HUES6 (cell line): ENCODE data around the gene MAD1L1.
"Not testable (repeated sequence)": the region's sequence is repeated elsewhere in the genome, so short reads cannot be mapped to it uniquely, and the experiment has no call there.

Source experiments
- H3K27ac ChIP-seq: 2 replicates; pipeline ENCODE4 v1.7.0; 2013; ENCODE audit warnings: low read depth, mild to moderate bottlenecking, low read length, inconsistent platforms
- H3K27me3 ChIP-seq: 2 replicates; pipeline ENCODE4 v1.6.1; 2013; ENCODE audit warnings: low read length; ENCODE audit not compliant: control insufficient read depth, insufficient read depth
- H3K36me3 ChIP-seq: 2 replicates; pipeline ENCODE4 v1.6.1; 2013; ENCODE audit warnings: low read length; ENCODE audit not compliant: control insufficient read depth, insufficient read depth
- H3K4me1 ChIP-seq: 2 replicates; pipeline ENCODE4 v1.6.1; 2013; ENCODE audit warnings: low read length; ENCODE audit not compliant: control insufficient read depth, insufficient read depth
- H3K4me3 ChIP-seq: 2 replicates; pipeline ENCODE4 v1.5.1; 2013; ENCODE audit warnings: low read depth, low read length
- H3K9ac ChIP-seq: one replicate; pipeline ENCODE4 v1.6.1; 2013; ENCODE audit warnings: mild to moderate bottlenecking, low read length
- H3K9me3 ChIP-seq: 2 replicates; pipeline ENCODE4 v1.6.1; 2013; ENCODE audit warnings: low read depth, low read length; ENCODE audit not compliant: control insufficient read depth, insufficient read depth

The MAD1L1 gene

GRCh38 chr7:1978656-1979590 lies 253.8 kb downstream of the MAD1L1 start:
- Histone ChIP-seq H3K27me3 (no peaks in the 10 kb centered on the region), H3K4me3 (no peak overlapping the region), H3K4me1 (peaks cover 6% of the 10 kb centered on the region; the same call in 1 of the 2 replicates), H3K27ac (no peak overlapping the region), H3K36me3 (peaks cover 32% of the 10 kb centered on the region), H3K9me3 (peaks cover 12% of the 10 kb centered on the region), H3K9ac (no peak overlapping the region)

GRCh38 chr7:1977876-1978441 lies 254.8 kb downstream of the MAD1L1 start:
- Histone ChIP-seq H3K27ac (no peak overlapping the region), H3K9ac (no peak overlapping the region), H3K36me3 (peaks cover 32% of the 10 kb centered on the region), H3K27me3 (no peaks in the 10 kb centered on the region), H3K4me1 (peaks cover 6% of the 10 kb centered on the region; the same call in 1 of the 2 replicates), H3K9me3 (peaks cover 12% of the 10 kb centered on the region), H3K4me3 (no peak overlapping the region)

GRCh38 chr7:1977059-1977875 lies 255.5 kb downstream of the MAD1L1 start:
- H3K4me1 ChIP-seq = peaks cover 6% of the 10 kb centered on the region; the same call in 1 of the 2 replicates
- no peaks in the 10 kb centered on the region for H3K27me3 ChIP-seq
- H3K9ac ChIP-seq = no peak overlapping the region
- H3K9me3 ChIP-seq = peaks cover 12% of the 10 kb centered on the region
- H3K36me3 ChIP-seq = peaks cover 32% of the 10 kb centered on the region
- H3K4me3 ChIP-seq = no peak overlapping the region
- H3K27ac ChIP-seq = no peak overlapping the region

- H3K9ac ChIP-seq, H3K27me3 ChIP-seq, H3K4me1 ChIP-seq, H3K27ac ChIP-seq, H3K4me3 ChIP-seq: not testable (repeated sequence)
- peaks cover 32% of the 10 kb centered on the region for H3K36me3 ChIP-seq
- peaks cover 12% of the 10 kb centered on the region for H3K9me3 ChIP-seq
These were observed 256.2 kb downstream of the MAD1L1 start for GRCh38 chr7:1976521-1976920.

GRCh38 chr7:1975581-1975980 lies 257.2 kb downstream of the MAD1L1 start:
- Histone ChIP-seq H3K4me1 (peaks cover 6% of the 10 kb centered on the region; the same call in 1 of the 2 replicates), H3K27ac (no peak overlapping the region), H3K9ac (no peak overlapping the region), H3K27me3 (no peaks in the 10 kb centered on the region), H3K9me3 (peaks cover 12% of the 10 kb centered on the region), H3K4me3 (no peak overlapping the region), H3K36me3 (peaks cover 32% of the 10 kb centered on the region)

GRCh38 chr7:1975179-1975578 lies 257.6 kb downstream of the MAD1L1 start:
- H3K4me1 ChIP-seq = peaks cover 6% of the 10 kb centered on the region; the same call in 1 of the 2 replicates
- H3K27me3 ChIP-seq = no peaks in the 10 kb centered on the region
- peaks cover 32% of the 10 kb centered on the region for H3K36me3 ChIP-seq
- no peak overlapping the region for H3K4me3 ChIP-seq
- H3K27ac ChIP-seq = no peak overlapping the region
- H3K9me3 ChIP-seq = peaks cover 12% of the 10 kb centered on the region
- H3K9ac ChIP-seq = no peak overlapping the region

- Histone ChIP-seq H3K4me1 (no peaks in the 10 kb centered on the region; the same call in 1 of the 2 replicates), H3K27me3 (no peaks in the 10 kb centered on the region), H3K9me3 (peaks cover 12% of the 10 kb centered on the region), H3K36me3 (peaks cover 27% of the 10 kb centered on the region), H3K27ac (no peak overlapping the region), H3K9ac (no peak overlapping the region), H3K4me3 (no peak overlapping the region)
These were observed 258.2 kb downstream of the MAD1L1 start for GRCh38 chr7:1974290-1975101.

- peaks cover 9% of the 10 kb centered on the region for H3K9me3 ChIP-seq
- no peaks in the 10 kb centered on the region for H3K27me3 ChIP-seq
- no peak overlapping the region for H3K9ac ChIP-seq
- H3K27ac ChIP-seq = no peak overlapping the region
- no peak overlapping the region for H3K4me3 ChIP-seq
- no peaks in the 10 kb centered on the region for H3K4me1 ChIP-seq
- peaks cover 21% of the 10 kb centered on the region for H3K36me3 ChIP-seq
These were observed 259.2 kb downstream of the MAD1L1 start for GRCh38 chr7:1973321-1974251.

- peaks cover 22% of the 10 kb centered on the region for H3K36me3 ChIP-seq
These were observed 260.0 kb downstream of the MAD1L1 start for GRCh38 chr7:1972744-1973143.

More at GRCh38 chr7:1972744-1973143, 260.0 kb downstream of the MAD1L1 start:
- Histone ChIP-seq H3K27ac (no peak overlapping the region), H3K4me1 (no peaks in the 10 kb centered on the region), H3K9me3 (peaks cover 2% of the 10 kb centered on the region), H3K27me3 (no peaks in the 10 kb centered on the region), H3K4me3 (no peak overlapping the region), H3K9ac (no peak overlapping the region)
